PC-3 (cell line): Measurements from ENCODE around the gene DOCK1.

Experiments
- CTCF ChIP-seq: fragments of 300-600 bp; sonication (generic); conservative IDR thresholded peaks from 2 replicates; pipeline ENCODE4 v1.5.1; 2017; ENCODE audit warnings: antibody characterized with exemption, low read depth, mild to moderate bottlenecking, low read length
- EZH2phosphoT487 ChIP-seq: fragments of 300-600 bp; sonication (generic); IDR thresholded peaks from 2 replicates; pipeline ENCODE4 v1.6.1; 2018; ENCODE audit warnings: mild to moderate bottlenecking, antibody characterized with exemption, low read length, borderline replicate concordance

DNA sequence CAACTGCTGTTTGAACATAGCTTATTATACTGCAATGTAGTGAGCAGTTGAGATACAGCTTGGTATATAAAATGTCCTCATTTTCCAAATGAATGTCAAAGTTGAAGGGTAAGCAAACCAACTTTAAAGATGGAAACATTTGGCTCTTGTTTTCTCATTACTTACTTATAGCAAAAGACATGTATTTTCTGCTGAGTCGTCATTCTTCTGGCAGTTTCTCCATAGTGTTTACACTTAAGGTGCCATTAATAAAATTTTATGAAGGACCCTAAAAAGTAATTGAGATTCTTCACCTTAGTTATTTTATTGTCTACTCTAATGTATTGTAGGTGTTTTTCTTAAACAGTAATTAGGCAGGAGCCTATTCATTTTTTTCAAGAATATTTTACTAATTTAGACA is 222.6 kb downstream of the DOCK1 start:
- TF ChIP-seq CTCF, result no peak
- TF ChIP-seq EZH2phosphoT487, result no peak
